NB4 (cell line): ENCODE data around the gene DNAJC5.

ENCODE experiments used
- DNase-seq: peaks from one replicate; pipeline ENCODE4 v3.0.0; 2010; ENCODE audit warnings: low read depth
- H3K4me3 ChIP-seq: one replicate; pipeline ENCODE4 v1.5.1; 2011; ENCODE audit warnings: mild to moderate bottlenecking, low read depth, low read length, moderate library complexity
- CTCF ChIP-seq: IDR thresholded peaks from one replicate; pipeline ENCODE4 v1.5.1; 2012; ENCODE audit warnings: low read depth, low read length
- MAX ChIP-seq: IDR thresholded peaks from 2 replicates; pipeline ENCODE4 v1.6.1; 2011; ENCODE audit warnings: low read depth, low read length
- MYC ChIP-seq: IDR thresholded peaks from 2 replicates; pipeline ENCODE4 v1.6.1; 2011; ENCODE audit warnings: low read depth, low read length
- POLR2A ChIP-seq: IDR thresholded peaks from 2 replicates; pipeline ENCODE4 v1.6.1; 2011; ENCODE audit warnings: mild to moderate bottlenecking; ENCODE audit not compliant: insufficient read length; ENCODE audit errors: extremely low read depth

The DNAJC5 gene

GRCh38 chr20:63982937-63983336 is 88.0 kb downstream of the DNAJC5 start:
- no peak overlapping the region for H3K4me3 ChIP-seq
- TF ChIP-seq CTCF (no peak), POLR2A (no peak), MYC (no peak), MAX (no peak)
- DNase-seq = no peak
